H9 (cell line): ENCODE results near the gene SDK2. TPM values are rescaled to one million over a fixed set of nuclear protein-coding genes. Genes with fewer than 3 reads are reported as not detected.

Source experiments
- DNase-seq: peaks from one replicate; pipeline ENCODE4 v3.0.0-alpha.2; 2017
- H2AFZ ChIP-seq: one replicate; pipeline ENCODE4 v1.6.1; 2013; ENCODE audit warnings: mild to moderate bottlenecking, low read length, control low read depth, moderate library complexity
- H2AK5ac ChIP-seq: 2 replicates; pipeline ENCODE4 v1.6.1; 2013; ENCODE audit warnings: low read length, control low read depth, mixed read lengths; ENCODE audit not compliant: insufficient read length
- H2BK120ac ChIP-seq: one replicate; pipeline ENCODE4 v1.6.1; 2013; ENCODE audit warnings: low read depth, mild to moderate bottlenecking, low read length, control low read depth, inconsistent platforms; ENCODE audit not compliant: poor library complexity, severe bottlenecking
- H2BK12ac ChIP-seq: 2 replicates; pipeline ENCODE4 v1.6.1; 2013; ENCODE audit warnings: low read length, control low read depth, mixed read lengths, low read depth; ENCODE audit not compliant: insufficient read length
- H2BK15ac ChIP-seq: 2 replicates; pipeline ENCODE4 v1.6.1; 2013; ENCODE audit warnings: low read depth, low read length, control low read depth
- H2BK20ac ChIP-seq: one replicate; pipeline ENCODE4 v1.6.1; 2013; ENCODE audit warnings: low read depth, mild to moderate bottlenecking, low read length, control low read depth, inconsistent platforms; ENCODE audit not compliant: poor library complexity, severe bottlenecking
- H2BK5ac ChIP-seq: 2 replicates; pipeline ENCODE4 v1.6.1; 2013; ENCODE audit warnings: low read length, control low read depth, mixed read lengths; ENCODE audit not compliant: insufficient read length
- H3K14ac ChIP-seq: 2 replicates; pipeline ENCODE4 v1.6.1; 2013; ENCODE audit warnings: low read length, control low read depth; ENCODE audit not compliant: insufficient read depth
- H3K18ac ChIP-seq: 2 replicates; pipeline ENCODE4 v1.6.1; 2013; ENCODE audit warnings: low read depth, mild to moderate bottlenecking, mixed read lengths, low read length, control low read depth; ENCODE audit not compliant: insufficient read length
- H3K23ac ChIP-seq: 2 replicates; pipeline ENCODE4 v1.6.1; 2013; ENCODE audit warnings: low read length, control low read depth, mixed read lengths, low read depth; ENCODE audit not compliant: insufficient read length
- H3K23me2 ChIP-seq: 2 replicates; pipeline ENCODE4 v1.6.1; 2013; ENCODE audit warnings: low read depth, mild to moderate bottlenecking, mixed read lengths, low read length, control low read depth; ENCODE audit not compliant: insufficient read length, poor library complexity, severe bottlenecking
- H3K27ac ChIP-seq: 2 replicates; pipeline ENCODE4 v1.5.1; 2013; ENCODE audit warnings: low read length, control low read depth, mixed read lengths, low read depth; ENCODE audit not compliant: insufficient read length
- H3K27me3 ChIP-seq: 2 replicates; pipeline ENCODE4 v1.6.1; 2013; ENCODE audit warnings: low read length, control low read depth, inconsistent platforms; ENCODE audit not compliant: insufficient read depth
- H3K4ac ChIP-seq: 2 replicates; pipeline ENCODE4 v1.6.1; 2013; ENCODE audit warnings: low read depth, mild to moderate bottlenecking, control low read depth, inconsistent platforms, low read length, moderate library complexity
- H3K4me1 ChIP-seq: 2 replicates; pipeline ENCODE4 v1.6.1; 2013; ENCODE audit warnings: low read length, control low read depth, inconsistent platforms; ENCODE audit not compliant: insufficient read depth
- H3K4me2 ChIP-seq: 2 replicates; pipeline ENCODE4 v1.6.1; 2013; ENCODE audit warnings: low read length, control low read depth, mixed read lengths; ENCODE audit not compliant: insufficient read length, insufficient read depth
- H3K56ac ChIP-seq: 2 replicates; pipeline ENCODE4 v1.6.1; 2013; ENCODE audit warnings: low read depth, mild to moderate bottlenecking, mixed read lengths, low read length, control low read depth; ENCODE audit not compliant: insufficient read length
- H3K79me1 ChIP-seq: 2 replicates; pipeline ENCODE4 v1.6.1; 2013; ENCODE audit warnings: low read depth, mild to moderate bottlenecking, moderate library complexity, low read length, control low read depth, inconsistent platforms; ENCODE audit not compliant: insufficient read depth, poor library complexity, severe bottlenecking
- H3K79me2 ChIP-seq: 2 replicates; pipeline ENCODE4 v1.6.1; 2013; ENCODE audit warnings: low read length, control low read depth, inconsistent platforms; ENCODE audit not compliant: insufficient read depth
- H3K9ac ChIP-seq: 2 replicates; pipeline ENCODE4 v1.6.1; 2013; ENCODE audit warnings: low read length, control low read depth, mixed read lengths; ENCODE audit not compliant: insufficient read length; ENCODE audit errors: extremely low read depth
- H3K9me3 ChIP-seq: one replicate; pipeline ENCODE4 v1.6.1; 2013; ENCODE audit warnings: low read depth, low read length, inconsistent platforms; ENCODE audit not compliant: control insufficient read depth
- H3T11ph ChIP-seq: one replicate; pipeline ENCODE4 v1.6.1; 2013; ENCODE audit warnings: mild to moderate bottlenecking, low read length, control low read depth, inconsistent platforms
- H4K20me1 ChIP-seq: one replicate; pipeline ENCODE4 v1.6.1; 2013; ENCODE audit not compliant: control insufficient read depth, insufficient read length, insufficient read depth
- H4K5ac ChIP-seq: 2 replicates; pipeline ENCODE4 v1.6.1; 2013; ENCODE audit warnings: low read depth, mild to moderate bottlenecking, mixed read lengths, low read length, control low read depth; ENCODE audit not compliant: insufficient read length
- H4K8ac ChIP-seq: replicated peaks from 2 replicates; pipeline ENCODE4 v1.6.1; 2013; ENCODE audit warnings: low read length, control low read depth, mixed read lengths, low read depth; ENCODE audit not compliant: insufficient read length
- H4K91ac ChIP-seq: 2 replicates; pipeline ENCODE4 v1.6.1; 2013; ENCODE audit warnings: low read depth, mild to moderate bottlenecking, moderate library complexity, mixed read lengths, low read length, control low read depth; ENCODE audit not compliant: insufficient read length
- H3K27ac Mint-ChIP-seq, 3 experiments: 2 replicates in 2 of 3; 3 replicates in 1 of 3; pipeline ENCODE4 v1.8.0; 2020 to 2021; ENCODE audit warnings: mixed read lengths in 3 of 3, mild to moderate bottlenecking in 1 of 3, moderate library complexity in 1 of 3
- H3K27me3 Mint-ChIP-seq: 2 replicates; pipeline ENCODE4 v1.8.0; 2021; ENCODE audit warnings: low read depth, mild to moderate bottlenecking, moderate library complexity, mixed read lengths
- H3K36me3 Mint-ChIP-seq, 3 experiments: 2 replicates in 2 of 3; 3 replicates in 1 of 3; pipeline ENCODE4 v1.8.0; 2020 to 2021; ENCODE audit warnings: low read depth in 3 of 3, mixed read lengths in 3 of 3; ENCODE audit not compliant: insufficient read depth in 1 of 3
- H3K4me1 Mint-ChIP-seq, 2 experiments: 2 replicates each; pipeline ENCODE4 v1.8.0; 2020; ENCODE audit warnings: mixed read lengths in 2 of 2
- H3K4me3 Mint-ChIP-seq, 2 experiments: 2 replicates in 1 of 2; 3 replicates in 1 of 2; pipeline ENCODE4 v1.8.0; 2020 to 2021; ENCODE audit warnings: mild to moderate bottlenecking in 2 of 2, mixed read lengths in 2 of 2, moderate library complexity in 1 of 2
- H3K9me3 Mint-ChIP-seq, 2 experiments: 2 replicates in 1 of 2; 3 replicates in 1 of 2; pipeline ENCODE4 v1.8.0; 2020; ENCODE audit warnings: mild to moderate bottlenecking in 2 of 2, mixed read lengths in 2 of 2, moderate library complexity in 1 of 2
- CTCF ChIP-seq: fragments of 200-600 bp; sonication (generic); conservative IDR thresholded peaks from 3 replicates; pipeline ENCODE4 v1.8.0; 2021; ENCODE audit warnings: antibody characterized with exemption, mild to moderate bottlenecking
- WGBS: extraction: QIAGEN DNeasy Blood & Tissue Kit; methylation state at CpG from one replicate; pipeline ENCODE4 v1.1.7; 2013; ENCODE audit warnings: missing lambda C conversion rate, low lambda C conversion rate, mixed read lengths; ENCODE audit not compliant: insufficient read length; ENCODE audit errors: extremely low coverage; 5-methylcytosine and 5-hydroxymethylcytosine counted together
- total RNA-seq: library from RNA; stranded (reverse); gene quantifications from 2 replicates; pipeline ENCODE4 v1.2.1, GENCODE V29; 2021

The SDK2 gene
- total RNA-seq, 1 experiment from 2014 or later = 9.1 TPM

- Mint-ChIP-seq H3K9me3 (peaks cover 6 to 10% of the 10 kb centered on the region in 2 experiments; a peak in 3 of 5 replicates), H3K27ac (peak overlapping the region in 2 of 3 experiments; percentile 10 to 59; a peak in 1 of 7 replicates), H3K27me3 (no peaks in the 10 kb centered on the region), H3K4me3 (no peak overlapping the region), H3K4me1 (no peaks in the 10 kb centered on the region), H3K36me3 (peaks cover 10 to 57% (median 18%) of the 10 kb centered on the region in 3 experiments)
- no peak overlapping the region for H3K18ac ChIP-seq
- no peak overlapping the region for H3K56ac ChIP-seq
- H3T11ph ChIP-seq = no peak overlapping the region
- H4K20me1 ChIP-seq = no peaks in the 10 kb centered on the region
- H3K79me1 ChIP-seq = no peaks in the 10 kb centered on the region
- H3K23me2 ChIP-seq = no peaks in the 10 kb centered on the region
- TF ChIP-seq CTCF = no peak
- no peak overlapping the region for H2BK12ac ChIP-seq
- H3K23ac ChIP-seq = no peak overlapping the region
- no peak overlapping the region for H3K27ac ChIP-seq
- no peak overlapping the region for H4K8ac ChIP-seq
- no CpG with 5 or more reads among the region's 15 CpGs for WGBS
- H2BK20ac ChIP-seq = no peak overlapping the region
- H2AFZ ChIP-seq = no peak overlapping the region
- H4K5ac ChIP-seq = no peak overlapping the region
- H2AK5ac ChIP-seq = no peak overlapping the region
- H2BK5ac ChIP-seq = no peak overlapping the region
- H3K4me2 ChIP-seq = no peak overlapping the region
- H3K14ac ChIP-seq = no peak overlapping the region; the same call in 1 of the 2 replicates
- no peak overlapping the region for H3K4ac ChIP-seq
- H3K9me3 ChIP-seq = no peaks in the 10 kb centered on the region
- no peaks in the 10 kb centered on the region for H3K27me3 ChIP-seq
- no peaks in the 10 kb centered on the region for H3K4me1 ChIP-seq
- DNase-seq = no peak
- H4K91ac ChIP-seq = no peak overlapping the region
- no peak overlapping the region for H2BK15ac ChIP-seq
- H3K79me2 ChIP-seq = no peaks in the 10 kb centered on the region
- H2BK120ac ChIP-seq = no peak overlapping the region
- no peak overlapping the region for H3K9ac ChIP-seq
Observed at GRCh38 chr17:73415782-73416181, 228.5 kb downstream of the SDK2 start.
